HL-60 (cell line): Measurements from ENCODE around the gene NRF1.

ENCODE experiments used
- CTCF ChIP-seq: IDR thresholded peaks from one replicate; pipeline ENCODE4 v1.5.1; 2011; ENCODE audit warnings: low read length, control low read depth, inconsistent platforms; ENCODE audit not compliant: insufficient read depth
- POLR2AphosphoS5 ChIP-seq: IDR thresholded peaks from 2 replicates; pipeline ENCODE4 v1.6.1; 2012; ENCODE audit warnings: low read depth

DNA sequence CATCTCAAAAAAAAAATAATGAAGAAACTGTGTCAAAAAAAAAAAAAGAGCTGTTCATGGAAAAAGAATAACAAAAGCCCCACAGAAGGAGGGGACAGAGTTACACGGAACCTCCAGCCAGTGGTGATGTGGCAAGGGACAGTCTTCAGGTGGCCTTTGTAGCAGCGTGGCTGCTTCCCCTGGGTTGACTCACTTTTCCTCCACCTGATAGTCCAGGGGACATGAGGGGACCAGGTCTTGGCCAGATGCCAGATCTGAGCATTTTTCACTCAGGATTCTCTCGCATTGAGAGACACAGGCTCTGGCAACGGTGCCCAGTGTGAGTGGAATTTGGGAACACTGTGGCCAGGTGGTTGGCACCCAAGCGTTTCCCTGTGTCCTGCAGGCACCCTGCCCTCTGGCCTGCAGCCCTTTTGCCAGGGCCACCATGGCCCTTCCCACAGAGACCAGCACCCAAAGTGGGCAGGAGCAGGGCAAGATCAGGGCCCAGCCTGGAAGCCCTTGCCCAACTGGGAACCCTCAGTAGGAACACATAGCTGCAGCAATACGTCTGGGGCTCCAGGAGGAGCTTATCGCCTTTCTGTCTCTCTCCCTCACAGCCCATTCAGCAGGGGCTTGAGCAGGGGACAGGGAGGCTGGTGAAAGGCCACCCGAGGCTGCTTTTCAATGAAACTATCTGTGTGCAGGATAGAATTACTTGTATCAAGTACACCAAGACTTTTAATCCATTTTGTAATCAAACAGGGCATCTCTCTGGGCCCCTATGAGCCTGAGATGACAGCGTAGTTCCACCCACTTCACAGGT is 182.2 kb downstream of the NRF1 start:
- TF ChIP-seq CTCF (no peak), POLR2AphosphoS5 (no peak)
